Measurements from ENCODE around the gene ZDHHC4. TPM values are rescaled to one million over a fixed set of nuclear protein-coding genes. Genes with fewer than 3 reads are reported as not detected.

Gene ZDHHC4
- total RNA-seq, 1 experiment from 2014 or later: 62.0 TPM

- no peak overlapping the region for H4K8ac ChIP-seq (replicated peaks; ENCODE audit: insufficient read length, low read depth, low read length)
- no peak overlapping the region for H3K23ac ChIP-seq (ENCODE audit: insufficient read length, low read depth, low read length)
- H3K18ac ChIP-seq (ENCODE audit: insufficient read length, low read depth, low read length): no peak overlapping the region
- H2BK20ac ChIP-seq (ENCODE audit: low read depth, low read length, poor library complexity, severe bottlenecking): no peak overlapping the region
- H3K14ac ChIP-seq (ENCODE audit: insufficient read depth, low read length): no peak overlapping the region
- no peak overlapping the region for H3K27ac ChIP-seq (ENCODE audit: insufficient read length, low read depth, low read length)
- no peak overlapping the region for H3K27ac Mint-ChIP-seq
- H2BK5ac ChIP-seq (ENCODE audit: insufficient read length, low read length): no peak overlapping the region
- no peaks in the 10 kb centered on the region for H3K23me2 ChIP-seq (ENCODE audit: insufficient read length, low read depth, low read length, poor library complexity, severe bottlenecking)
- no peak overlapping the region for H4K5ac ChIP-seq (ENCODE audit: insufficient read length, low read depth, low read length)
- H3K27me3 Mint-ChIP-seq (ENCODE audit: low read depth): peaks cover 2% of the 10 kb centered on the region
- no peak overlapping the region for H3K9ac ChIP-seq (ENCODE audit: extremely low read depth, insufficient read length, low read length)
- H4K20me1 ChIP-seq (ENCODE audit: control insufficient read depth, insufficient read depth, insufficient read length): no peaks in the 10 kb centered on the region
- H3K56ac ChIP-seq (ENCODE audit: insufficient read length, low read depth, low read length): no peak overlapping the region
- no peak for DNase-seq
- no peaks in the 10 kb centered on the region for H3K79me2 ChIP-seq (ENCODE audit: insufficient read depth, low read length)
- H2AFZ ChIP-seq (ENCODE audit: low read length): no peak overlapping the region
- no peaks in the 10 kb centered on the region for H3K79me1 ChIP-seq (ENCODE audit: insufficient read depth, low read depth, low read length, poor library complexity, severe bottlenecking)
- H3K36me3 Mint-ChIP-seq (ENCODE audit: insufficient read depth in 1 of 3, low read depth in 3 of 3): no peaks in the 10 kb centered on the region
- H3K4ac ChIP-seq (ENCODE audit: low read depth, low read length): no peak overlapping the region
- H3K9me3 Mint-ChIP-seq: no peaks in the 10 kb centered on the region
- no peak overlapping the region for H2BK12ac ChIP-seq (ENCODE audit: insufficient read length, low read depth, low read length)
- no peaks in the 10 kb centered on the region for H3K4me1 Mint-ChIP-seq
- no peaks in the 10 kb centered on the region for H3K27me3 ChIP-seq (ENCODE audit: insufficient read depth, low read length)
- no peak overlapping the region for H2BK120ac ChIP-seq (ENCODE audit: low read depth, low read length, poor library complexity, severe bottlenecking)
- H4K91ac ChIP-seq (ENCODE audit: insufficient read length, low read depth, low read length): no peak overlapping the region
- no peak overlapping the region for H2BK15ac ChIP-seq (ENCODE audit: low read depth, low read length)
- no peak for TF ChIP-seq CTCF (conservative IDR thresholded peaks at IDR 0.05)
- H3K4me2 ChIP-seq (ENCODE audit: insufficient read depth, insufficient read length, low read length): no peak overlapping the region
- no peak overlapping the region for H3T11ph ChIP-seq (ENCODE audit: low read length)
- no peaks in the 10 kb centered on the region for H3K4me1 ChIP-seq (ENCODE audit: insufficient read depth, low read length)
- H3K4me3 Mint-ChIP-seq: no peak overlapping the region
- no peak overlapping the region for H2AK5ac ChIP-seq (ENCODE audit: insufficient read length, low read length)
- H3K9me3 ChIP-seq (ENCODE audit: control insufficient read depth, low read depth, low read length): no peaks in the 10 kb centered on the region
- no CpG with 5 or more reads among the region's 7 CpGs for WGBS (ENCODE audit: extremely low coverage, insufficient read length, low lambda C conversion rate)
These were observed 6.0 kb upstream of the ZDHHC4 start for GRCh38 chr7:6571160-6571779.
